A204.1 (cell line): ENCODE data around the gene IYD.

ENCODE experiments used
- FAIRE-seq: peaks from 2 replicates; lab custom pipeline; 2012; peaks lifted over from hg19 to GRCh38; lab: Jason Lieb, UNC

Gene IYD, protein sequence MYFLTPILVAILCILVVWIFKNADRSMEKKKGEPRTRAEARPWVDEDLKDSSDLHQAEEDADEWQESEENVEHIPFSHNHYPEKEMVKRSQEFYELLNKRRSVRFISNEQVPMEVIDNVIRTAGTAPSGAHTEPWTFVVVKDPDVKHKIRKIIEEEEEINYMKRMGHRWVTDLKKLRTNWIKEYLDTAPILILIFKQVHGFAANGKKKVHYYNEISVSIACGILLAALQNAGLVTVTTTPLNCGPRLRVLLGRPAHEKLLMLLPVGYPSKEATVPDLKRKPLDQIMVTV

DNA sequence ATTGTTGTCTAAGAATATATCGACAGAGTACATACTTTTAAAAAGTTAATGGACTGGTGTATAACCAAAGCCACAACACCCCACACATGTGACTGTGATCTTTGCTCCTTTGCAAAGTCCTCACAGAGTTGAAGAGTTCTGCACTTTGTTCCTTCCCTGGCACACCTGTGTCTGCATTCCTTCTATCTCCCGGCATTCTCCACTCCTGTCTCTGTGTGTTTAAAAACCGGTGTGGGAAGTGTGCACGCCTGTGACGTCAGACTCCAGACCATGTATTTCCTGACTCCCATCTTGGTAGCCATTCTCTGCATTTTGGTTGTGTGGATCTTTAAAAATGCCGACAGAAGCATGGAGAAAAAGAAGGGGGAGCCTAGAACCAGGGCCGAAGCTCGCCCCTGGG is at the start of gene IYD:
Gene IYD, plus strand, starts transcription at position 251 of the 400 bp plus-strand sequence. Its CDS starts 20 bp downstream, at position 271.
- FAIRE-seq = no peak

DNA sequence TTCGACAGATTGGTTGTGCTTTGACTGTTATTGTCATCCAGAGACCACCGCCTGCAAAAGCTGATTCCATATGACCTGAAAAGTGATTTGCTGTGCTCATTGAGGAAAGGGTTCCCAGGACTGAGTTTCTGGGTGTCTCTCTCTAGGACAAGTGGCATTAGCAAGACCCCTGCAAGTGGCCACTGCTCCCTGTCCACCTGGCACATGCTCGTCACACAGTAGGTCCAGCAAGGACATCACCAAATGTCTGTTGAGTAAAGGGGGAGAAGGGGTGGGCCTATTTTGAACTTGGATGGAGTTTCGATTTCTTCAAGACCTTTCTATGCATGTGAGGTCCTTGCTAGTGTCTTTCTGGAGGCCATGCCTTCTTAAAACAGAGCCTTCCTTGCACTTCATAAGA is 48.9 kb upstream of the IYD start:
- no peak for FAIRE-seq

DNA sequence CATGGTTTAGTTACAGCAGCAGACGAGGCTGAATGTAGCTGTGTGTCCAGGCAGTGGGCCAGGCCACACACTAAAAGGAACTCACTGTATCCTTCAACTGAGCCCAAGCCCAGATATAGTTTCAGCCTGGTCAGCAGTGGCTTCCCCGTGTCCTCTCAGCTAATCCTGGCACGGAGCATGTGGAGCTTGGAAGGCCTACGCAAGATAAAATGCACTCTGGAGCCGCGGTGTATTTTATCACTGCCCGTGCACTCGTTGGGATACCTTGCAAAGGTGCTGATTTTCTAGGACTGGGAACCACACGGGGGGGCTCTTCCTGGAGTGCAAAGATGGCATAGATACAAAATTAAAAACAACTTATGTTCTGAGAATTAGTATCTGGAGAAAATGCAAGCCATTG is 48.4 kb upstream of the IYD start:
- FAIRE-seq = no peak

DNA sequence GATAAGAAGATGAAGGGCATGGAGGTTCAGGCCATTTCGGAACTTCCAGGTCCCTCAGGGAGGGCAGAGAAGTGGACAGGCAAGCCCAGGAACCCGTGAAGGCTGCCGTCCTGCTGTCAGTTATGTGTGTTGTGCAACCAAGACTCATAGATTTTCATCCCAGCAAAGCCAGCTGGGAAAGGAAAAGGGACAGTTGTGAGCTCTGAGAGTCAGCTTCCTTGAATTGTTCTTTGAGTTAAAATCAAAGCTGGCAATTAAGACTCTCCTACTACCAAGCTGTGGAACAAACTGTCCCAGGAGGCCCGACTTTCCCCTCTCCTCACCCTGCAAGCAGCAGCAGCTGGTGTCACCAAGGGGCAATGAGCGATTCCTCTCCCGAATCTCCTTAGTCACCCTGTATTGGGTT is 46.3 kb upstream of the IYD start:
- no peak for FAIRE-seq

DNA sequence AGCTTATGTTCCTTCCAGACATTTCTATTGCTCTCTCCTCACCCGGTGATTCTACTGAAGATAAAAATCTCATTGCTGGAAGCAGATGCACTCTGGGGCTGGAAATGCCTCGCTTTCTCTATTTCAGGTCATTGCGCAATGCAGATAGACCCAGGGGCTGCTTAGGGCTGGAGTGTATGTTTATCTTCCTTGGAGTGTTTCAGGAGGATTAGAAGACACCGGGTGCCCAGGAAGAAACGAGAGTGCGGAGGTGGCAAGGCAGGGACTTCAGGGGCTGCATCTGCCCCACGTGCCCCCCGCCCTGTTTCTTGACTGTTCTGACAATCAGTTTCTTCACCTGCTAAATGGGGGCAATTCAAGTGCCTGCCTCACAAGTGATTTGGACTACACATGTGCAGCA is 45.6 kb upstream of the IYD start:
- no peak for FAIRE-seq

DNA sequence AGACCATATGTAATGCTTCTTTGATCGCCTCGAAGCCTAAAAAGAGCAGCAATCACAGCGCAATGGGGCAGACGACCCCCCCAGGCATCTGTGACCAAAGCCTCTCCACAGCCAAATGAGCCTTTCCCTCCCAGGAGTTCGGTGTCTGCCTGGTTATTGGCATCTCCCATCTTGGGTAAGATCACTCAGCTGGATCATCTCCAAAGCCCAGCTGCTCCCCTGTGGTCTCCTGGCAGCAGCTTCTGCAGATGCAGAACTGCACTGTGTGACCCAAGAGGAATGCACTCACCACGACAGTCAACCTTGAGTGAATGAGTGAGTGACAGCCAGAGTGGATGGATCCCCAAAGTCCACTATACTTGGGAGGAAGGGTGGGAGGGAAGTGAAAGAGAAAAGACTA is 44.8 kb upstream of the IYD start:
- FAIRE-seq = no peak

DNA sequence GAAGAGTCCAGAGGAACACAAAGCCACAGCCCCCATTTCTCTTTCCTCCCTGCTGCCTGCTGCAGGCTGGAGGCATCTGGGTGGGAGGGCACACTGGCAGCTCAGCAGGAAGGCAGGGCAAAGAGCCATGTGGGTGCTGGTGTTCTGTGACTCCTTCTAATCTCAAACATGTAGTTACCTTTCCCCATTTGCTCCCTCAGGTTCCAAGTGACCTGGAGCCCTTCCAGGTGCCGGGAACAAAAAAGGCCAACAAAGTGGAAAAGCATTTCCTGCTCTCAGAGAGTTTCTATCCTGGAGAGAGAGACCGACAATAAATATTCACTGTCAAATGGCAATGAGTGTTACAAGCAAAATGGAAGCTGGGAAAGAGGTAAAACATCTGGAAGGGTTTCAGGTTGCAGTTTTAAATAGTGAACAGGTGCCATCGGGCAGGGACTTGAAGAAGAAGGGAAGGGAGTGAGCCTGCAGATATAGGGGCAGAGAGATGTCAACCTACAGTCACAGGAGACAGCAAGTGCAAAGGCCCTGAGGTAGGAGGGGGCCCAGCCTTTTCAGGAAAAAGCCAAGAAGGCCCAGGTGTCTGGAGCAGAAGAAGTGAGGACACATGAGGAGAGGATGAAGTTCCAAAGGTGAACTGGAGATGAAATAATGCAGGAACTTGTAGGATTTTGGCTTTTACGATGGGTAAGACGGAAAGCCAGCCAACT is 43.6 kb upstream of the IYD start:
- no peak for FAIRE-seq

DNA sequence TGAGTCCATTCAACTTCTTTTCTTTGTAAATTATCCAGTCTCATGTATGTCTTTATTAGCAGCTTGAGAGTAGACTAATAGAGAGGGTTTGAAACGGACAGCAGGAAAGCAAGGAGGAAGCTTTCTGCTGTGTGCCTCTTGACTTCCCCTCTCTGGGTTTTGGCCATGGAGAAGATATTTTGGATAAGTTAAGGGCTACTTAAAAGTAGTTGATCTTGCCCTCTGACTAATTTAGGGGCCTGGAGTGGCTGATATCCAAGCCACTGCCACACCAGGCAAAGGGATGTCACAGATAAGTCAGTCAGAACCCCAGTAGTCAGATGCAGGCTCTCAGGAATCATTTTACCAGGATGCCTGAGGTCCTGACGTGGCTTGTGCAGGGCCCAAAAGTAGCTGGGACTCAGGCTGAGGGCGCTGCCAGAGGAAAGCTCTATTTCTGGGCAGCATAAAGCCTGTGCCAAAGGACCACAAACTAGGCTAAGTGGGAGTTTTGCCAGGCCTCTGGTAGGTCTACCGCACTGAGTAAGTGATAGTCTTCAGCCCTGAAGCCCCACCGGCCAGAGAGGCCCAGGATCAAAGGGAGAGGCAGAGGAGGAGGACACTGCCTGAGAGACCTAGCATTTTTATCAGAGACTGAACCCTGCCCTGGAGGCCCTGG is 41.6 kb upstream of the IYD start:
- no peak for FAIRE-seq

DNA sequence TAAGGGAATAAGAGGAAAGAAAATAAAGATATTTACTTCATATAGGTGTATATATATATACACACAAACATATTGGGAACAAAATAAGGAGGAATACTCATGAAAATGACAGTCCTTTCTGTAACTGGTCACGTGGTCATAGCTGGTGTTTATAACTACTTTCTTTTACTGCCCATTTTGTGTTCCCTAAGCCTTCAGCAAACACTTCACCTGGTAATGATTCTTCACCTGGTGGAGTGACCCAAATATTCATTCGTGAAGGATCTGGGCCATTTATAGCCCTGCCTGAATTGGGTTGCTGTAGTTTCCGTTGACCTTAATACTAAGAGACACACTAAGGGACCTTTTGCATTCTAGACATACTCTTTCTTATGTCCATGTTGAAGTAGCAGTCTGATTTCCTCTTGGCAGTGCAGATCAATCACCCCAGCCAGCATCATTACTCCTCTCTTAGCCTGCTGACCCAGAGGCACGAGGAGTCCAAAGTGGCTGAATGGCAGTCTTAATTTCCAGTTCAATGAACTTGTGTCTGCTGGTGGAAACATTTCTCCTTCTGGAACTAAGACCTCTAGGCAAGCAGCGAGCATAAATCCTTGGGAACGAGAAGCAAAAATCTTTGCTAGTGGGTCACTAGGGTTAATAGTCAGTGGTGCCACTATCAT is 39.9 kb upstream of the IYD start:
- no peak for FAIRE-seq

DNA sequence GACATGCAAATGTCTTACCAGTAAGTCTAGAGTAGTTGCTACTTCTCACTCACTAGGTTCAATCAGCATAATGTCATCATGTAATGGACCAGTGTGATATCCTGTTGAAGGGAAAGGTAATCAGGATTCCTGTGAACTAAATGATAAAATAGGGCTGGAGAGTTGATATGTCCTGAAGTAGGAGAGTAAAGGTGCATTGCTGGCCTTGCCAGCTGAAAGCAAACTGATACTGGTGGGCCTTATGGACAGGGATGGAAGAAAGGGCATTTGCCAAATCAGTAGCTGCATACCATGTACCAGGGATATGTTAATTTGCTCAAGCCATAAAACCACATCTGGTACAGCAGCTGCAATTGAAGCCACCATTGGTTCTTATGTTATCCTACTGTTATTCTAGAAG is 37.5 kb upstream of the IYD start:
- FAIRE-seq = no peak

DNA sequence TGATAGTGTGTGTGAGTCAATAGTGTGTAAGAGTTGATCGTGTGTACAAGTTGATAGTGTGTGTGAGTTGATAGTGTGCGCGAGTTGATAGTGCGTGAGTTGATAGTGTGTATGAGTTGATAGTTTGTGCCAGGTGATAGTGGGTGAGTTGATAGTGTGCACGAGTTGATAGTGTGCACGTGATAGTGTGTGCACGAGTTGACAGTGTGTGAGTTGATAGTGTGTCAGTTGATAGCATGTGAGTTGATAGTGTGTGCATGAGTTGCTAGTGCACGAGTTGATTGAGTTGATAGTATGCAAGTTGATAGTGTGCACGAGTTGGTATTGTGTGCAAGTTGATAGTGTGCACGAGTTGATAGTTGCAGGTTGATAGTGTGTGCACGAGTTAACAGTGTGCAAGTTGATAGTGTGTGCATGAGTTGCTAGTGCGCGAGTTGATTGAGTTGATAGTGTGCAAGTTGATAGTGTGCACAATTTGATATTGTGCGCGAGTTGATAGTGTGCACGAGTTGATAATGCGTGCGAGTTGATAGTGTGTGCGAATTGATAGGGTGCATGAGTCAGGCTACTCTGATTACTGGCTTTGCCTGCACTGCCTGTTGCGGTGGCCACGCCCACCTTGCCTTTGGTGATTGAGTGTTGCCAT is 35.8 kb upstream of the IYD start:
- FAIRE-seq = no peak

DNA sequence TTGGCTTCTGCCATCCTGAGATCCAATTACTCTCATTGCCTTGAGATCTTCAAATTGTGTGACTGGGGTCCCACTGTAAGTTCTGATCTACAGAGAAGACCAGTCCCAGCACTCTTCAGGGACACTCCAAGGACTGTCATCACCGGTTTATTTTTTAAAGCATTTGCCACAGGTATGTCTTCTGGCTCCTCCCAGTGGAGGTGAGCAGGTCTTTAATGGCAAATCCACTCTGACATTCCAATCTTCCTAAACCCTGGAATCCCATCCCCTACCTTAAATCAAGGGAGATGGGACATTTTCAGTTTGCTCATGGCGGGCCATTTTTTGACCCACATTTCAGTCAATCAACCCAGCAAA is 35.2 kb upstream of the IYD start:
- FAIRE-seq = no peak

DNA sequence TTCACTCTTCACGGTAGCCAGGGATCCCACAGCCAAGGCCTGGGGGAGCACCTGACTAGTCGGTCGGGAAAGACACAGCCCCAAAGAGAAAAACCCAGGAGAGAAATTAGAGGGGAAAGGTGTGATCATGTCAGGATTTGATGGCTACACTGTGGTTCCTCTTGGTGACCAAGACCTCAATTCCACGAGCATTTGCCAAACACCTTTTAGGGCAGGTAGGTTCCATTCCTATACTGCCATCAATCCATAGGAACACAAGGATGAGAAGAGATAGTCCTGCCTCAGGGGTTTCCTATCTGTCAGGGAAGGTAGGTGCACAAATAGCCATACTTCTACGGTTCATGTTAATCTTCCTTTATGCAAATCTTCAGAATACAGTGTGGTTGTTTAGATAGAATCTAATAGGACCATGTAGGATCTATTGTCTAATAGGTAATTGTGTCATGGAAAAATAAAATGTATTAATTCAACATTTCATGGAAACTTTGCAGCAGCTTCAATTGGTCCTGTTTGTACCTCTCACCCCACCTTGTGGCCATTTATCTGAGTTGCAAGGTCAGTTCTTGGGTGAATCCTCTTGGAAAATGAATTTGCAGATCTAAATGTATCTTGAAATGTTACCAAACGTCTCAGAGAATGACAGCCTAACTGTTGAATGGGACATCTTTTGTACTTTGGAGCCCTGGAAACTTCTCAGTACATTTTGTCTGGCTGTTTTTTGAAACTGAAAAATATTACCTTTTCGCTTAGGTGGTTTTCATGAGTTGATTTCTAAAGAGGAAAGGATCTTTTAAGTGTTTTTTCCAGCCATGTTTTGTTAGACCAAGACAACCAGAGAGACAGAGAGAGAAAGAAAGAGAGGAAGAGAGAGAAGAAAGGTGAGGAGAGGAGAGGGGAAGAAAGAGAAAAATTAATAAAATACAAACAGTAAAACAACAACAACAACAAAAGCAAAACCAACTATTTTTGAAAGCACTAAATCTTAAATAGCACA is 33.7 kb upstream of the IYD start:
- FAIRE-seq = peak; percentile 83

DNA sequence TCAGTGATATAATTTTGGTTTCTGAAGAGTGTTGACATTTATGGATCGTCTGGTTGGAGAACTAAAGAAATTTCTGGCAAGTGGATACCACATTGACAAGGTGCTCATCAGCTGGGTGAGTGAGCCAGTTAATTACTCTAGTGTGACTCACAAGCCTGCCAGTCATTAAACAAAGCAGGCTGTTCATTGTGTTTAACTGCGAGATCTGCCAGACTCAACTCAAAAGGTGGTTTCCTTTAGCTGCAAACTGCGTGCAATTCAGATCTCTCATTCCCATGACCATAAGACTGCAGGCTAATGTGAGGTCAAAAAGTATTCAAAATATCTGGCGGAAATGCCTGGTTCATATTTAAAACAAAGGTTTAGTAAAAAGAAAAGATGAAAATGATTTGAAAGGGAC is 32.5 kb upstream of the IYD start:
- no peak for FAIRE-seq

DNA sequence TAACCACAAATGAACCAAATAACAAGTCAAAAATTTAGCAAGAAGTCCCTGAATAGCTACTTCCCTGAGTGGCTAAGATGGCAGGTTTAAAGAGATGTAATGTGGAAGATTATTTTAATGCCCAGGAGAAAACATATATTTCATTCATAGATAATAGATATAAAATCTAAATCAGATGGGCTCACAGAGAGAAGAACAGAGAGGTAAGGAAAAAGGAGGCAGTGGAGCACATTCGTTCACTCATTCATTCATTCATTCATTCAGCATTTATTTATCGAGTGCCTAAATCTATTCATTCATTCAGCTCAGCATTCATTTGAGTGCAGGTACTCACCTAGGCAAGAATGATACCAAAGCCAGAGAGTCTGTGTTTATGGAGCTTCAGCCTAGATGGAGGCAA is 32.1 kb upstream of the IYD start:
- FAIRE-seq = no peak

DNA sequence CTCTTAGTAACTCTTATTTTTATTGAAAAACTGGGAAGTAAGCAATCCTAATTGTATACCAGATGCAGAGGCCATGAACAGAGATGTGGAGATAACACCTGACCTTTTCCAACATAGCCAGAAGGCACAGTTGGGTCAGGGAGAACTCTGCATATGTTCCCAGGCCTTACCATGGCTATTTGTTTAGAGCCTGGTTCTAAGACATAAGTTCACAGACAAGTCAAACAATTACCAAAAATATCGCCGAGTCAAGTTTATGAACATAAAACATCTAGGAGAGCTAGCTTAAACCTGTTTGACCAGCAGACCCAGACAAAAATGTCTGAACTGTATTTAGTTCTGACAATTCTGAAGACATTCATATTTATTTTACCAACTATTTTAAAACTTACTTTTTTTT is 26.7 kb upstream of the IYD start:
- FAIRE-seq = no peak

DNA sequence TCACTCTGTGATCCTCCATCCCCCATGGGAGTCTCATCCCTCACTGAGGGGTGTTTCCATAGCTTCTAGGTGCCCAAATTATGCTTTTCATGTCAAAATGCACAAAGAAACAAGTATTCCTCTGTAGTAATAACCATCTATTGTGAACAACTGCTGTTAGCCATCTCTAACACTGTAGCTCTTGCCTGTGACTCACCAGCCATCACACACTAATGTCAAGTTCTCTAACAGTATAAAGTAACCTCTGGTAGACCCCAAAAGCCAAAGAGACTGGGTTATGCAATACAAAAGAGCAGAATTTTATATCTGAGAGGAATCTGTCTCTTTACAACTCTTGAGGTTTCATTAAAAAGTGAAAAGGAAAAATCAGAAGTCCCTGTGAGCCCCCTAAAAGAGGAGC is 25.4 kb upstream of the IYD start:
- no peak for FAIRE-seq

DNA sequence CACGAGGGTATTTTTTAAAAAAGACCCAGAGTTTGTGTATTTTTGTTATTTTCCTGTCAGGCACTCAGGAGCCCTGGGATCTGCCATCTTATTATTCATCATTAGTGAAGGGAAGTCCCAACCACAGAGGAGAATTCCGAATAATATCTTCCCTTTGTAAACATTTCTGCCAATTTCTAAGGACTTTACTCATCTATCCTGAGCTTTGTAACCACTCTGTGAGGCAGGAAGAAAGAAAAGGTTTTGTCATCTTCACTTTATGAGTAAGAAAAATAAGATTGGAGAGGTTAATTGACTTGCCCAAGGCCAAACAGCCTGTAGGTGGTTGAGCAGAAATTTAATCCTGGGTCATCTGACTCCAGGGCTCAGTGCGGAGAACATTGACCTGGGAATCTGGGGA is 23.0 kb upstream of the IYD start:
- no peak for FAIRE-seq

DNA sequence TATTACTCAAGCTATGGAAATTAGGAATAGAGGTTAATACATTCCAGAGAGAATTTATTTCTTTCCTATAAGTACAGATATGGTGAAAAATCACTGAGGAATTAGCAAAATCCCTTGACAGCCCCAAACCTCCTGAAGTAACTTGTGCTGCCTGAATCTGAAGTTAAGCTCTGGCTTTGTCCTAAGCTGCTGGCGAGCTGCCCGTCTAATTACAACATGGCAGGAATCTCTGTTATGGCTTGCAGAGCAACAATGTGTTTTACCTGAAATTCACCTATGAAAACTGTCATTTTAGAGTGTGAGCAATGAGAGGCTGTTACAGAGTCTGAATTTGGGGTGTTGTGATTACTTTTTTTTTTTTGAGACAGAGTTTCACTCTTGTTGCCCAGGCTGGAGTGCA is 22.5 kb upstream of the IYD start:
- FAIRE-seq = no peak

DNA sequence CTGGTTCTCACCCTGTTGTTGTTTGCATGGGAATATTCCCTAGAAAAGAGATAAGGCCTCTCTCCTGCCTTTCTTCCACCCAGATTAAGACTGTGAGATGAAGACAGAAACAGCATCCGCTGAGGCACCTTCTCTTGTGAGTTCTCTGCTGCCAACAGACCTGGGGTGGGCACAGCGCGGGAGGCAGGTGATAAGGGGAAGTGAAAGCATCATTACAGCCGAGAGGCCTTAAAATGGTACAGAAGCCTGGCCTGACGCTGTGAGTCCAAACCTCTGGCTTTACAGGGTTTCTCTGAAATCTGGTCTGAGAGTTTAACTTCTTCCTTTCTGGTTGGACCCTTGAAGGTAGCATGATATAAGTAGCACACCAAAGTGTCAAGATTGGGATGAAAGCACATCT is 21.0 kb upstream of the IYD start:
- no peak for FAIRE-seq

DNA sequence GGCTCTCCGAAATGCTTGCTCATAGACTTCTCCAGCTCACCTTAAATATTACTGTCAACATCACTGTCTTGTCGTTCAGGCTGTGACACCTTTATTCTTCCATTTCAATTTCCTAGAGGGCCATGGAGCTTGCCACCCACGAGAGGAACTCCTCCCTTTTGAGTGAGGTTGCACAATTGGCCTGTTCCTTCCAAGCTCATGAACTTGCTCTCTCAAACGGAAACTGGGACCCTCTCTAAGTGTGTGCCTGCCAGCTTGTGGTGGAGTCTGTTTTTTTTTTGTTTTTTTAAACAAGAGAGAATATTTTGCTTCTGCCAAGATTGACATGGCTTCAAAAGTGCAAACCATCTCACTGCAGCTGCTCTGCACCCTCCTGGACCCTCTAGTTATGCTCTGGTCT is 19.3 kb upstream of the IYD start:
- FAIRE-seq = no peak
